Middle frontal gyrus (tissue), 1 donor: ENCODE measurements around the gene NPPB.

Experiments used
- DNase-seq: peaks from one replicate; pipeline ENCODE4 v3.0.0-alpha.2; 2015; ENCODE audit warnings: low spot score; ENCODE audit errors: extremely low spot score

Gene NPPB

DNA sequence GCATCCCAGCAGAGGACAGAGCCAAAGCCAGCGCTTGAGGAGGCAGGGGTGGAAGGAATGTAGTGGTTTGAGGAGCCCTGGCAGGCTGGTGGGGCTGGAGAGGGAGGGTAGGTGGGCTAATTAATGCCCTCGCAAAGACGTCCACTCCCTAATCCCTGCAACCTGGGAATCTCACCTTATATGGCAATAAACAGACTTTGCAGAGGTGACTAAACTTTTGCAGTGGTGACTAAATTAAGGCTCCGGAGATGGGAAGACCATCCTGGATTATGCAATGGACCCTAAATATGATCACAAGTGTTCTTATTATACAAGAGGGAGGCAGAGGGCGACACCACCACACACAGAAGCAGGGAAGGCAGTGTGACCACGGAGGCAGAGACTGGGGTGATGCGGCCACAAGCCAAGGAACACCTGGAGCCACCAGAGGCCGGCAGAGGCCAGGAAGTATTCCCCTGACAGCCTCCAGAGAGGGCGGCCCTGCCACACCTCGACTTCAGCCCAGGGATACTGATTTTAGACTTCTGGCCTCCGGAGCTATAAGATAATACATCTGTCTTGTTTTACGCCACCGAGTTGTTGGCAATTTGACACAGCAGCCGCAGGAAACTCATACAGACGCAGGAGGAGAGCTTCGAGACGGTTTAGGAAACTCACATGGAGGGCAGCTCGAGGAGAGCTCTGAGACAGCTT, 23.1 kb upstream of the NPPB start:
- DNase-seq, result no peak

DNA sequence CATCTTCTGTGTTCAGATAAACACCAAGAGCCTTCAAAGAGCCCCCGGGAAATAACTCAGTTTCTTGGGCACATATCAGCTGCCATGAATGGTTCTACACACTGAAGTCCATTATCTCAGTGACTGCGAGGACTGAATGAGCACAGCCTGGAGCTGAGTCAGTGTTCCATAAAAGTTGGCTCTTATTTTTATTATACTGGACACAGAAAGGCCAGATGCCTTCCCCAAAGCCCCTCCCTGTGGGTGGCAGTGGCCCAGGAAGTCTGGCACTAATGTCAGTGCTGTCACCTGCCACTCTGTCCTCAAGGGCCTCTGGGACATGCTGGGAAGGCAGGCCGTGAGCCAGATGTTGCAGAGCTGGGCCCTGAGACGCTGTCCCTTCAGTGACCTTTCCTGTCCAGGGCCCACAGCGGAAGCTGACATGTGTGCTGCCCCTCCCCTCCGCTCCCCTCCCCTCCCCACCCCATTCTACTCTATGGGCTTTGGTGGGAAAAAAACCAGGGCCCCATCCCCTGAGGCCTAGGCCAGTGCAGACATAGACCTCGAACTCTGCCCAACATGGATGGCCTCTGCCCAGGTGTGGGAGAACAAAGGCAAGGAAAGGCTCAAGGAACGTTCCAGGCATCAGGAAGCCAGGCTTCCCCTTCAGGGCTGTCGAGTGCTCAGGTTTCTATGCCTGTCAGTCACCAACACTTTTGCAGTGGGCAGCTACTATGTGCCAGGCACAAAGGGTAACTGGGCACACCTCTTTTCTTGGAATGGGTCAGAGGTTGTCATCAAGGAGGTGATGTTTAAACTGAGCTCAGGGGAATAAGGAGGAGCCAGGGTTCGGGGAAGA, 22.4 kb upstream of the NPPB start:
- no peak for DNase-seq

DNA sequence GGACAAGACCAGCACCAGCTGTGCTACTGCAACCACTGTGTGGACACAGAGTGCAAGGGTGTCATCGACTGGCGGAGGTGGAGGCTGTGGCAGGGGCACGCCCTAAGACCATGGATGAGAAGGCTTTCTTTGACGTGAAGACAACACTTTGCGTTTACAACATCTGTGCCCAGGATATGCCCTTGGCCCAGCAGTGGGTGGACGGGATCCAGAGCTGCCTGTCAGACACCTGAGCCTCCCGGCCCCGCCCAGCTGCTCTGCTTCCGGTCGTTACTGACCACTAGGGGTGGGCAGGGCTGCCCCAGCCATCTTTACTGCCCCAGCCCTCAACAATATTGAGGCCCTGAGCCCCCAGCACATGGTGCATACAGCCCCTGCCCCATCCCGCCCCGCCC, 21.4 kb upstream of the NPPB start:
- DNase-seq, result no peak

DNA sequence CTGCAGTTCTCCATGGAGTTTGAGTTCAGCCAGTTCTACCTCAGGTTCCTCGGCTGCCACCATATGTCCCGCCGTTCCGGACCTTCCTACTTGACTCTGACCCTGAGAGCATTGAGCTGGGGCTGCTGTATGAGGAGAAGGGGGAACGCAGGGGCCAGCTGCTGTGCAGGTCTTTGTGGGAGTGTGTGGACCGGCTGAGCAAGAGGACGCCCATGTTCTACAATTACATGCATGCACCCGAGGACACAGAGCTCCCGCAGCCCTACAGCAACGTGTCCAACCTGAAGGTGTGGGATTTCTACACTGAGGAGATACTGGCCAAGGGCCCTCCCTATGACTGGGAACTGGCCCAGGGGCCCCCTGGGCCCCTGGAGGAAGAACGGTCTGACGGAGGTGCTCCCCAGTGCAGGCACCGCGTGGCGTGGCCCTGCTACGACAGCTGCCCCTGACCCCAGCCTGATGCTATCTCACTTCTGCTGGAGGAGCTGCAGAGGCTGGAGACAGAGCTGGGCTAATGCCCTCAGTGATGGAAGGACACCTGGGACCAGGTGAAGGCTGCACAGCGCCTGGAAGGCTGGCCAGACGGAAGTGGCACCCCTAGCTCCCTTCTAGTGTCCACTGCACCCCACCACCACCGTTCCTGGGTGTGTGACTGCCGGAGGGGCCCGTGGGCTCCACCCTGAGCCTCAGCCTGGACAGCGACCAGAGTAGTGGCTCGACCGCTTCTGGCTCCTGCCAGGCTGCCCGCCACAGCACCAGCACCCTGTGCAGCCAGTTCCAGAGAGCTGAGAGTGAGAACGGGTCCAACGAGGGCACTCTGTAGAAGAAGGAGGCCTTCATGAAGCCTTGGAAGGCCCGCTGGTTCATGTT, 20.8 kb upstream of the NPPB start:
- no peak for DNase-seq

DNA sequence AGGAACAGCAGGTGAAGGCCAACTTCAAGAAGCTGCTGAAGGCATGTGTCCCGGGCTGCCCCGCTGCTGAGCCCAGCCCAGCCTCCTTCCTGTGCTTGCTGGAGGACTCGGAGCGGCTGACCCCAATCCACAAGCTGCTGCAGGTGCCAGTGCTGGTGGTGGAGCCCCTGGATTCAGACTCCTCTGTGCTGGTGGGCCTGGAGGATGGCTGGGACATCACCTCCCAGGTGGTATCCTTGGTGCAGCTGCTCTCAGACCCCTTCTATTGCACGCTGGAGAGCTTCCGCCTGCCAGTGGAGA, 20.1 kb upstream of the NPPB start:
- DNase-seq, result no peak

DNA sequence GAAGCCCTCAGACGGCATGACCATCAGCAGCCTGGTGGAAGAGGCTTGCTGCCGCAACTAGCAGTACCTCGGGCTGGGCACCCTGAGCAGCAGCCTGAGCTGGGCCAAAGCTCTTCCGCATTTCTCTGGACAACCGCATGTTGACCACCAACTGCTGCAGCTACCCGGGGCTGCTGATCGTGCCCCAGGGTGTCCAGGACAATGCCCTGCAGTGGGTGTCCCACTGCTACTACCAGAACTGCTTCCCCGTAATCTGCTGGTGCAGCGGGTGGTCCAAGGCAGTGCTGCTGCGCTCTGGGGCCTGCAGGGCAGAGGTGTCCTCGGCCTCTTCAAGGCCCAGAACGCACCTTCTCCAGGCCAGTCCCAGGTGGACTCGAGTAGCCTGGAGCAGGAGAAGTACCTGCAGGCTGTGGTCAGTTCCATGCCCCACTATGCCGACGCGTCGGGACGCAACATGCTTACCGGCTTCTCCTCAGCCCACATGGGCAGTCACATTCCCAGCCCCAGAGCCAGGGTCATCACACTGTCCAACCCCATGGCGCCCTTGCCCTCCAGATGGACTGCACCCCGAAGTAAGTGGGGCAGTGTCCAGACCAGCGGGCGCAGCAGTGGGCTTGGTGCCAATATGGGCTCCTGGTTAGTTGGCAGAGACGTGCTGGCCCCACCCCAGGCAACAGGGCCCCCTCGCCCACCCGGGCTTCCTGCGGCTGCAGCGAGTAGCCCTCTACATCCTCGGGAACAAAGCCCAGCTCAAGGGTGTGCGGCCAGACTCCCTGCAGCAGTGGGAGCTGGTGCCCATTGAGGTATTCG, 19.5 kb upstream of the NPPB start:
- no peak for DNase-seq

DNA sequence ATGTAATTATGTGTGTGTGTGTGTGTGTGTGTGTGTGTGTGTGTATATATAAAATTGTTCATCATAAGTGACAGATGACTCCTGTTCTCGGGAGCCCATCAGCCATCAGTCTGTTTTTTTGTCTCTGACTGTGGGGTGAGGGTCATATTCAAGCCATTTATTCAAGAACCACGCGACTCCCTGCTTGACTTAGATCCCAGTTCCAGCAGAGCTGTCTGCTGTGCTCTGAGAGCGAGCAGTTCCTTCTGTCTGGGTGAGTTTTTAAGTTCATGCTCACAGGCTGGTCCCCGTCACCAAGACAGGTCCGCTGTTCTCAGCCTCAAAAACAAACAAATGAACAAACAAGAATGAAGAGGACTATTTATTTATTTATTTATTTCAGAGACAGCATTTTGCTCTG, 18.3 kb upstream of the NPPB start:
- no peak for DNase-seq

DNA sequence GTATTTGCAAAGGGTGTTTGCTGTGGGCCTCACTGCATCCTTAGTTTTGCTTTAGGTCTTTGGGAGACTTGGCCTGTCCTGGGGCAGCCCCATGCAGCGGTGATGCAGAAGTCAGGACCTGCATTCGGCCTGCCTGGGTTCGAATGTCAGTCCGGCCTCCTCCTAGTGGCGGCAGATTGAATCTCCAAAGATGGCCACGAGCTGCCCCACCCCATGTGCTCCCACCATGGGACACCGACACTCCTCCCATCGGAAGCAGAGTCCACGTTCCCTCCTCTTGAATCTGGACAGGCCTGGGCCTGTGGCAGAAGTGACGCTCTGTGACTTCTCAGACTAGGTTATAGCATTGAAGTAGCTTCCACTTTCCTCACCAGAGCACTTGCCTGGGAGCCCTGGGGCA, 16.3 kb upstream of the NPPB start:
- DNase-seq, result no peak

DNA sequence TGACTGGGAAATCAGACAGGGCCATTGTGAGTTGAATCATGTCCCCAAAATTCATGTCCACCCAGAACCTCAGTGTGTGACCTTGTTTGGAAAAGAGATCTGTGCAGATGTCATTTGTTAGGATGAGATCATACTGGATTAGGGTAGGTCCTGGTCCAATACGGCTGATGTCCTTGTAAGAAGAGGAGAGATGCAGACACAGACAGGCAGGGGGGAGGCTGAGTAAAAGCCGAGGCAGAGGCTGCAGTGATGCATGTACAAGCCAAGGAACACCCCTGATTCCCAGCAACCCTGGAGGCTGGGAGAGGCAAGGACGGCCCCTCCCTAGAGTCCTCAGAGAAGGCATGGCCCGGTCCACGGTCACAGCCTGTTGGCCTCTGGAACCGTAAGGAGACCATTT, 15.9 kb upstream of the NPPB start:
- DNase-seq, result no peak

DNA sequence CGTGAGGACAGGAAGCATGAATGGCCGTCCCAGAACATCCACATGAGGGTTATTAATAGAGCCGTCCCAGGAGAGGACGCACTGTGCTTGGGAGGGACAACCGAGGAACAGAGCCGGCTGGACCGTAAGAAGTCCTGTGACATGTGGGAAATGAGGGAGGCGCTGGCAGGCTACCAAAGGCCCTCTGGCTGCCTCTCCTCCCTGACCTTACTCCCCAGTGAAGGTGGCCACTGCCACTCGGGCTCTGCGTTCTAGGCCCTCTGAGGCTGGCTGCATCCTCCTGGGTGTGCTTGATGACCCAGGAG, 15.5 kb upstream of the NPPB start:
- no peak for DNase-seq

DNA sequence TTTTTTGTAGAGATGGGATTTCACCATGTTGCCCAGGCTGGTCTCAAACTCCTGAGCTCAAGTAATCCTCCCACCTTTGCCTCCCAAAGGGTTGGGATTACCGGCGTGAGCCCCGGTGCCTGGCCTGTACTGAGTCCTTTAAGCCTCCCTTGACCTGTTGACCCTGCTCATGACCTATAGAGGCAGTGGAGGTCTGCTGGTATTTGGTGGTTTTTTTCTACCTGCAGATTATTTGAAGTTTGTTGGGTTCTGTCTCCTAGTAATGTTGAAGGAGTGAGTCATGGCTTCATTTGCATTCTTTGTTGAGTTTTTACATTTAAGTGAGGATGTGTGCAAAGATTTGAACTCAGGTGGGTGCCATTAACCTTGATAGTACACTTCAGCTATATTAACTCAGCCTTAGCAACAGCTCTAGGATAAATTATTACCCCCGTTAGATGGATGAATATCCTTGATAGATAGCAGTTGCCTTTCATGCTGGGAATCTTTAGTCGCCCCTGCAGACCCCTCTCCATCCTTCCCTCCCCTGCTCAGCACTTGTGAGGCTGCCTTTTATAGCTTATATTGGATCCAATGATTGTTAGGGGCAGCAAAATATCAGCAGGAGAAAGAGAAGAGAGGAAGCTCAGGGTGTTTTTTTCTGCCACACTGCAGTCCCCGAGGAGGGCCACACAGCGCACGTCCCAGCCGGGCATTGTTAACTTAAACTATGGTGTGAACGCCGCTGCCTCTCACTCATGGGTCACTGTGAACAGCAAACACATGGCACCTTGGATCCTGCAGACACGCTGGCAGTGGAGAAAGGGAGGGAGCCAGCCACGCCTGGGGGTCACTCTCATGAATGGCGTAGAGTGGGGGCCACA, 14.9 kb upstream of the NPPB start:
- no peak for DNase-seq

DNA sequence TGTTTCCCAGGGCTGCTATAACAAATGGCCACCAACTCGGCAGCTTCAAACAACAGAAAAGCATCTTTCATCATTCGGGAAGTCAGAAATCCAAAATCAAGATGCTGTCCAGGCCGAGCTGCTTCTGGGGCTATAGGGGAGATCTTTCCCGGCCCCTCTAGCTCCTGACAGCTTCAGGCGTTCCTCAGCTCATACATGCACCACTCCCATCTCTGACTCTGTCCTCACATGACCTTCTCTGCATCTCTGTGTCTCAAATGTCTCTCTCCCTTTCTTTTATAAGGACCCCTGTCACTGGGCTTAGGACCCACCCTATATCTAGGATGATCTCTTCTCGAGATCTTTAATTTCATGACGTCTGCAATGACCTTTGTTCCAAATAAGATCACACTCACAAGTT, 13.8 kb upstream of the NPPB start:
- no peak for DNase-seq

DNA sequence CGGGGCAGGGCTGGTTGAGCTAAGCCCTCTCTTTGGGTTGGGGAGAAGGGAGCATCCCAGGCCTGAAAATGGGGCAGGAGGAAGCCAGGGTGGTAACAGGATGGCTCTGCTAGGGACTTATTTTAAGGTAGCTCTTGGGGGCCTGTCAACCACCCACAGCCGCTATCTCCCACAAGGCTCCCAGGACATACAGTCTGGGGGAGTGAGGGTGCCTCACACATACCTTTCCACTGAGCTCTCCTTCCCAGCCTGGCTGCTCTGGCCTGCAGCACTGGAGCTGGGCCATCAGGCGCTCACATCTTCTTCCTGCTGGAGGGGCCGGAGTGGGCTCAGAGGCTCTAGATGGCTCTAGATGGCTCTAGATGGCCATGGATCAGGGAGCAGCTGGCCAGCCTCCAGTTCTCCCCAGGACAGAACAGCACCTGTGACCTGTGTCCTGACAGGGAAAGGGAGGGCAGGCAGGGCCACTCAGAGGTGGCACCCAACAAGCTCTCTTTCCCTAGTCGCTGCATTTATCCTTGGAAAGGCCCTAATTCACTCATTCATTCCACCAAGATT, 11.0 kb upstream of the NPPB start:
- DNase-seq, result no peak

DNA sequence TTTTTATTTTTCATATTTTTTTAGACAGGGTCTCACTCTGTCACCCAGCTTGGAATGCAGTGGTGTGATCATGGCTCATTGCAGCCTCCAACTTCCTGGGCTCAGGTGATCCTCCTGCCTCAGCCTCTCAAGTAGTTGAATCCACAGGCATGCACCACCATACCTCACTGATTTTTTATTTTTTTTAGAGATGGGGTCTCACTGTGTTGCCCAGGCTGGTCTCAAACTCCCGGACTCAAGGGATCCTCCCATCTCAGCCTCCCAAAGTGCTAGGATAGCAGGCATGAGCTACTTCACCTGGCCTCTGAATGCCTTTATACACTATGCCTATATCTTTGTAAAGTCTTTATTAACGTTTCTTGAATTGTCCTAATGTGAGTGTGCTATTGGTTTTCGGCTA, 10.4 kb upstream of the NPPB start:
- DNase-seq, result no peak

DNA sequence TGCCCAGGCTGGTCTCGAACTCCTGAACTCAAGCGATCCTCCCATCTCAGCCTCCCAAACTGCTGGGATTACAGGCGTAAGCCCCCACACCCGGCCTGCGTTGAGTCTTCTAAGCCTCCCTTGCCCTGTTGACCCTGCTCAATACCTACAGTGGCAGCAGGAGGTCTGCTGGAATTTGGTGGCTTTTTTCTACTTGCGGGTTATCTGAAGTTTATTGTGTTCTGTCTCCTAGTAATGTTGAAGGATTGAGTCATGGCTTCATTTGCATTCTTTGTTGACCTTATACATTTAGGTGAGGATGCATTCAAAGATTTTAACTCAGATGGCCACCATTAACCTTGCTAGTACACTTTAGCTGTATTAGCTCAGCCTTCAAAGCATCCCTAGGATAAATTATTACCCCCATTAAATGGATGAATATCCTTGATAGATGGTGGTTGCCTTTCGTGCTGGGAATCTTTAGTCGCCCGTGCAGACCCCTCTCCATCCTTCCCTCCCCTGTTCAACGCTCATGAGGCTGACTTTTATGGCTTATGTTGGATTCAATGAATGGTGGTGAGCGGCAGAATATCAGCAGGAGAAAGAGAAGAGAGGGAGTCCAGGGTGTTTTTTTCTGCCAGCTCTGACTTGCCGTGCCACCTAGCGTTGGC, 9.7 kb upstream of the NPPB start:
- DNase-seq, result no peak

DNA sequence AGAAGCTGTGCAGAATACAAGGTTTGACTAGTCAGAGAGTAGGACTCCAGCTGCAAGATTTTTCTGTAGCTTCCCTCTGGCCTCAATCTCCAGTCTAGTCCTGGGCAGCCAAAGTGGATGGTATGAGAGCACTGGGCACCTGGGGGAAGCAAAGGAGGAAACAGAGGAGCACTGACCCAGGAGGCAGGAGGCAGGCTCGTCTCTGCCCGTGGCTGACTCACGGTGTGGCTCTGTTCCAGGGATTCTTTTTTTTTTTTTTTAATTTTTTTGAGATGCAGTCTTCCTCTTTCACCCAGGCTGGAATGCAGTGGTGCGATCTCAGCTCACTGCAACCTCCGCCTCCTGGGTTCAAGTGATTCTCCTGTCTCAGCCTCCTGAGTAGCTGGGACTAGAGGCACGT, 4.1 kb upstream of the NPPB start:
- DNase-seq, result no peak

DNA sequence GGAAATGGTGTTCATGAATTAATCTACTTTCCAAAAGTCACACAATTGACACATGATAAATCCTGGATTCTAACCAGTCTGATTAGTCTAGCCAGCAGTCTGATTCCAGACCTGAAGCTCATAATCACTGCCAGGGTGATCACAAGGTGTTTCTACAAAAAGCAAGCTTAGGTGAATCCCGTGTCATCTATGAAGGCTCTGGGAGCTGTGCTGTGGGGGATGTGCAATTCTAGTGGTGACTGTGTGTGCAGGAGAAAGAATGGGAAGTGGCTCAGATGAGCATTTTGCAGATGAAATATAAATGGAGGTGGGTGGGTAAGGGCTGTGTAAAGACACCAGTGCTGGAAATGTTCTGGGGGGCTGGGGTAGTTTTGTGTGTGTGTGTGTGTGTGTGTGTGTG, 1.8 kb upstream of the NPPB start:
- DNase-seq, result no peak

DNA sequence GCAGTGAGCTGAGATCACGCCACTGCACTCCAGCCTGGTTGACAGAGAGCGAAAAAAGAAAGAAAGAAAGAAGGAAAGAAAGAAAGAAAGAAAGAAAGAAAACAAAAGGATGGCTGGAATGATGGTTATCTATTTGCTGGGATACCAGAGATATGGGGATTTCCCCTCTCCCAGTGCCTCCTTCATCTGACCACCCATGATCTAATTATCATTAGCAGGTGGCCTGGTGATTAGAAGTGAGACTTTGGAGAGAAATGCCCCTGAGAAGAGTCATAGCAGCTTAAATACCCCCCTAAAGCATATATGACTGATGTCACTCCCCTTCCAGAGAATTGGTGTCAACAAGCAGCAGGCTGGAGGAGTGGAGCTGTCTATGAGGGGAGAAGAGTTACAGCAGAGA, 1.3 kb upstream of the NPPB start:
- DNase-seq, result no peak

DNA sequence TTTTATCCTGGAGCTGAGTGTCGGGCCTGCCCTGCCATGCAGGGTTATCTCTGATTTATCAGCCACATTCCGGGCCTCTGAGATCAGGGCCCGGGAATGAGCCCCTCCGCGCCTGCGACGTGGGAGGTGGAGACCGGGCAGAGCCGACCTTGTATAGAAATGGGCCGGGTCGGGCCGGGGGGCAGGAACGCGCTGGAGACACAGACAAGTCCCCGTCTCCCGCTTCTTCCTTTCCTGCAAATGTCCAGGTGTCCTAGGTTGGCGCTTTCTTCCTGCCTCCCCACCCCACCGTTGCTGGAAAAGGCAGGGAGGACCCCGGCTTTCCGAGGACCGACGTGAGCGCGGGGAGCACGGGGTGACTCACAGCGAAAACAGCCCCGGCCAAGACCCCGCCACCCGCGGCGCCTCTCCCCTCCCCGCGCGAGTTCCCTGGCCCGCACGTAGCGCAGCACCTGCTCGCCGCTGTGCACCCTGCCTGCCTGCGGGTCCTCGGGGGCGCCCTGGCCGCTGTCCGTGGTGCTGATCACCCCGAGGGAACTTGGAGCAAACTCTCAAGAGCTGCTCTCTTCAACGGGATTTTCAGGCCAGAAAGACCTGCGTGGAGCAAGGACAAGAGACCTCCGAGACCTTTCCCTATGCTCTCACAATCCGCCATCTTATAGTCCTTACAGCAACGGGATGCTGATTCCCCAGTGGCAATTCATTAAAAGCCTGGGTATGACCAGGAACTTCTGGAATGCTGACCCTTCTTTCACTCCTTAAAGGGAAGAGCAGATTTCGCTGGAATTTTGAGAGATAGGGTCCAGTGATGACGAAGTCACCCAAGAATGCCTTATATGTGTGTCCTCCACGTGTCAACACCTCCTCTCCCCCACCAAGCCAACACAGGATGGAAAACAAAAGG, 475 bp upstream of the NPPB start:
- DNase-seq, result no peak
